Mucosa of gallbladder (tissue), 1 donor: ENCODE measurements around the gene CD151. TPM values are rescaled to one million over a fixed set of nuclear protein-coding genes. Genes with fewer than 3 reads are reported as not detected.

Experiments used
- DNase-seq: peaks from one replicate; pipeline ENCODE4 v3.0.0-alpha.2; 2020; ENCODE audit warnings: low spot score
- total RNA-seq: library from RNA; stranded (reverse); gene quantifications from one replicate; pipeline ENCODE4 v1.2.1, GENCODE V29; 2021
- donor health status: DM: no; HTN: no; CAD: no.

CD151 gene
- total RNA-seq, 1 donor from 2014 or later, result 442 TPM

DNA sequence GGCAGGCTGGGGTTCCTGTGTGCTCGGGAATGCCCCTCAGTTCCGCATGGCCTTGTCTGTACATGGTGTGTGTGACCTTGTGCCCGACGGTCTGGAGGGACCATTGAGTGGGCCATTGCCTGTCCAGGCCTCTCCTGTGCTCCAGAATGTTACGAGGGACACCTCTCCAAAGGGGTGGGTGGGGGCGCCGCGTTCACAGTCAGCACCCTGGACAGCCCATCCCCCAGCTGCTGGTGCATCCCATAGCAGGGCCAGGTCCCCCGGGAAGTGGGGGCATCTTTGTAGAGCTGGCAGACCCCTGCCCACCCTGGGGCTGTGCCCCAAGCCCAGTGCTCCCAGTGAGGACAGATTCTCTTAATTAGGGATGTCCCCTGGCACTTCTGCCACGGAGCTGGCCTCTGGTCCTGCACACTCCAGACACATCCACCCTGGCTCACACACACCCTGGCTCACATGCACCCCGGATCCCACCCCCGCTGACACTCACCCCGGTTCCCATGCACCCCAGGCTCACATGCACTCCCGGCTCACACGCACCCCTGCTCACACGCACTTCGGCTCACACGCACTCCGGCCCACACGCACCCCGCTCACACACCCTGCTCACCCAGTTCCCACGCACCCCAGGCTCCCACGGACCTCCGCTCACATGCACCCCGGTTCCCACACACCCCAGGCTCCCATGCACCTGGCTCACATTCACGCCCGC is 25.5 kb downstream of the CD151 start:
- DNase-seq, result no peak

GRCh38 chr11:858762-859339 is 26.1 kb downstream of the CD151 start:
- DNase-seq, result no peak

DNA sequence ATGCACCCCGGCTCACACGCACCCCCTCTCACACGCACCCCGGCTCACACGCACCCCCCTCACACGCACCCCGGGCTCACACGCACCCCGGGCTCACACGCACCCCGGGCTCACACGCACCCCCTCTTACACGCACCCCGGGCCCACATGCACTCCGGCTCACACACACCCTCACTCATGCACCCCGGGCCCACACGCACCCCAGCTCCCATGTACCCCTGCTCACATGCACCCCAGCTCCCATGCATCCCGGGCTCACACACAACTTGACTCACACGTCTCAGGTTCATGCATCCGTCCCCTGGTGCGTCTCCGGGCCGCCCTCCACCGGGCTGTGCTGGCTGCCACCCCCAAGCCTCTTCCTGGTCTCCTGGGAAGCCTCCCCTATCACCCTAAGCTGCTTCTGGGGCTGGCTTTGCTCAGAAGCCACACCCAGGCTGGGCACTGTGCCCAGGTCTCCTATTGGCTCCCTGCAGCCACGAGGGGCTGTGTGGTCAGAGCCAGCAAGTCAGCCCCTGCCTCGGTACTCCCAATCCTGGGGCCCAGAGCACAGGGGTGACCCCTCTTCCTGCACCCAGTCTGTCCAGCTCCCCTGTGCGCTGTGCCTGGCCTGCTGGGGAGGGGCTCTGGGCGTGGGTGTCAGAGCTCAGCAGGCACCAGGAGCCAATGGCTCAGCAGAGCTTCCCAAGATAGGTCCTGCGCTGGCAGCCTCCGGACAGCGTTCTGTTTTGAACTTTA is 26.8 kb downstream of the CD151 start:
- peak; percentile 83 for DNase-seq

- no peak for DNase-seq
Measured at GRCh38 chr11:860234-861104, 27.7 kb downstream of the CD151 start.

GRCh38 chr11:861105-861479 is 28.3 kb downstream of the CD151 start:
- no peak for DNase-seq

DNA sequence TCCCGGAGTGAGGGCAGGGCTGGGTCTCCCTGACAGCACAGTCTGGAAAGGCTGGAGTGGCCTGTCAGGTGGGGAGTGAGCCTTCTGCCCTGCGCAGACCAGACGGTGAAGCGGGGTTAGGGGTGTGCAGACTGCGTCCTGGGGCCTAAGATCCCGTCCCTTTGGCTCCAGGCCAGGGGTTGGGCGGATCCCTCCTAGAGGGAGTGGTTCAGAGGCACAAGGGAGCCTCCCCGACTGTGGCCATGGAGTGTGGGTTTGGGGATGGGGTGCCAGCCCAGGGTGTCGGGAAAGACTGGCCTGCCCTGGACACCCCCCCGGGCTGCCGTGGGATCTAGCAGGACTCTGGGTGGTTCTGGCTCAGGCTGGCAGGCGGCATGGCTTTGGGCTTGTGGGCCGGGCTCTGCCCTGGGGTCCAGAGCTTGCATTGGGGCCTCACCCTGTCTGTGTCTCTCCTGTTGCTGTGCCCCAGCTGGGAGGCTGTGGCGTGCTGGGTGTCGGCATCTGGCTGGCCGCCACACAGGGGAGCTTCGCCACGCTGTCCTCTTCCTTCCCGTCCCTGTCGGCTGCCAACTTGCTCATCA is 29.4 kb downstream of the CD151 start:
- DNase-seq, result no peak

DNA sequence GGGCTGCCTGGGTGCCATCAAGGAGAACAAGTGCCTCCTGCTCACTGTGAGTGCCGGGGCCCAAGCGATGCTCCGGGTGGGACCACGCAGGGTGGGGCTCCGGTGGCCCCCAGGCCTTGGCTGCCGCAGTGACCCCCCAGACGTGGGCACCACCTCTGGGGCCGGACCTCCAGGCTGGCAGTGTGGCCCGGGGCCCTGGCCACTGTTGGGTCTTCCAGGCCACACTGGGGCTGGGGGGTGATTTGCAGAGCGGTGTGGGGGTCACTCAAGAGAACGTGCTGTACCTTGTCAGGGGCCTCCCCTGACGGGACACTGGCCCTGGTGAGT is 29.9 kb downstream of the CD151 start:
- DNase-seq, result no peak

DNA sequence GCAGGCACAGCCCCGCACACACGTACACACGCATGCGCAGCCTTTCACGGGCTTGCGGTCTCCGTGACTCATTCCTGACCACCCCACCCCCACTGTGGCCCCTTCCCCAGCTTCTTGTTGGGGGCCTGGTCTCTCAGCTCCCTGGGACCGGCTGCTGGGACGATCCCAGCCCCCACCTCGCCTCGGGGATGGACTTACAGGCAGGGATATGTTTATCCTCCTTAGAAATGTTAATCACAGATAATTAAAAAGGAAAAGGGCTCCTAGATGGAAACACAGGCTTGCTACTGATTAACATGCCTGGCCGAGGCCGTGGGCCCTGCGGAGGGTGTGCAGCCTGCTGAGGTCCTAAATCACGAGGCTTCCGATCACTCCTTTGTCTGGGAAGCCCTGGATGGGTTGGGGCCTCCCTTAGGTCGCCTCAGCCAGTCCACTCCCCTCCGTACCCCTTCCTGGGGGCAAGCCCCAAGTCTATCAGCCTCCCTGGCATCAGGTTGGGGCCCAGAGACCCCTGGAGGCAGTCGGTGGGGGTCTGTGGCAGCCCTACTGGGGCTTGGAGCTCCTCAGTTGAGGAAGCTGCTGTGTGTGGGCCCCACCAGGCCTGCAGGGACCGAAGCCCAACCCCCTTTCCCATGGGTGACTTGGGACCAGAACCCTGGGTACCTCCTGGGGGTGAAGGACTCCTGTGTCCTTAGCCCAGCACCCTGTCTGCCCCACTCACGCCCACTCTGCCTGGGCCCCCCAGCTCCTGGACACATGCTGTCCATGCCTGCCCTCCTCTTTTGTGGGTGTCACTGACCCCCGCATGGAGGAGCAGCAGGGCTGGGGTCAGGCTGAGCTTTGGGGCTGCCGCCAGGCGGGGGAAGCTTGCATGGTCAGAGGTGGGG is 30.5 kb downstream of the CD151 start:
- no peak for DNase-seq

- DNase-seq, result no peak
Measured at GRCh38 chr11:863910-864827, 31.4 kb downstream of the CD151 start.

DNA sequence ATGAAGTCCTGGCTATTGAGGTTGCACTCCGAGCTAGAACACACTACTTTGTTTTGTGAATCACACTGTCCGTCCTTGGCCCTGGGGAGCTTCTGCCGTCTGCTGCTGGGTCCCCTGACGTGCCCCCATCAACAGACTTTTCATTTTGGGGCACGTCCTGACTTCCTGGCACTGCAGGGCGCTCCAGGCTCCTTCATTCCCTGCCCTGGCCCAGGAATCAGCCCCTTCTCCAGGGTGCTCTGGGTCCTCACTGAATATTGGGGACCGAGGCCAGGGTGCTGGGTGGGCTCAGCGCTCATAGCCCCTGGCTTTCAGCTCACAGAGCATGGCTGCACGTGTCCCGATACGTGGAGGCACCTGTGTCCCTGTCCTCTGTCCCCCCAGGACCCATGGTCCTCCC is 32.1 kb downstream of the CD151 start:
- DNase-seq, result no peak

GRCh38 chr11:865462-866430 is 33.0 kb downstream of the CD151 start:
- DNase-seq, result no peak

GRCh38 chr11:866481-866880 is 33.7 kb downstream of the CD151 start:
- no peak for DNase-seq

- no peak for DNase-seq
Measured at GRCh38 chr11:867856-868358, 35.2 kb downstream of the CD151 start.

GRCh38 chr11:868394-868793 is 35.6 kb downstream of the CD151 start:
- no peak for DNase-seq

DNA sequence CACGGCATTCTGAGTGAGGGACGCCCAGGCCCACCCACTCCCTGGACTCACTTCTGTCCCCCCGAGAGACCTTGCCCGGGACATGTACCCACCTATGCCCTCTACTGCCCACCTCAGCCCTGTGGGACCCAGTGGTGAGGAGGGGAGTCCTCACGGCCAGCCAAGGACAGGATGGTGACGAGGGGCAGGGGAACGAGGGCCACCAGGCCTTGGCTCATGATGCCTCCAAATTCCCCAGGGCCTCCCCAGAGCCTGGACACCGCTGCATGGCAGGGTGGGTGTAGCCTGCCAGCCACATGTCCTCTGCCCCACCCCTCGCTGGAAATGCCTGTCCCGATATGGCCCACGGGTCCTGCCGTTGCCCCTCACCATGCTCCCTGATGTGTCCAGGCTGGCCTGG is 36.0 kb downstream of the CD151 start:
- DNase-seq, result no peak

GRCh38 chr11:869399-870126 is 36.8 kb downstream of the CD151 start:
- DNase-seq, result no peak

DNA sequence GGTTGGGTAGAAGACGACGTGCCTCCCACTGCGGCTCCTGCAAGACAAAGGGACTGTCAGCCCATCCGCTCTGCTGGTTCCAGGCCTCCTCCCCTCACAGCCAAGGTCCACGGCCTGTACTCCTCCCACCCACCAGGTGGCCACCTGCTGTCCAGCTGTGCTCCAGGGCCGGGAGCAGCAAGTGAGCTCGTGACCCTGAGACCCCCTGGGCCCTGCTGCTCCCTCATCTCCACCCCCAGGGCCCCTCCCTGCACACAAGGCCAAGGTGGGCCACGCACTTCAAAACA is 37.3 kb downstream of the CD151 start:
- no peak for DNase-seq

- no peak for DNase-seq
Measured at GRCh38 chr11:870418-870817, 37.7 kb downstream of the CD151 start.
